ENCODE results near the gene PDE4D. TPM values are rescaled to one million over a fixed set of nuclear protein-coding genes. Genes with fewer than 3 reads are reported as not detected.

PDE4D gene
- total RNA-seq, 1 experiment from 2014 or later, result 2.4 TPM

- Histone ChIP-seq H3K27me3 (ENCODE audit: control insufficient read depth, insufficient read depth, low read length) (no peaks in the 10 kb centered on the region), H3K4me3 (ENCODE audit: low read depth in 2 of 2, low read length in 2 of 2) (no peak overlapping the region), H3K4me1 (ENCODE audit: control insufficient read depth, insufficient read depth, low read length) (no peaks in the 10 kb centered on the region), H3K9me3 (ENCODE audit: control insufficient read depth, insufficient read depth, low read depth, low read length) (no peaks in the 10 kb centered on the region), H3K27ac (ENCODE audit: low read length) (no peak overlapping the region), H3K36me3 (ENCODE audit: control insufficient read depth, insufficient read depth, low read length) (no peaks in the 10 kb centered on the region)
- intact Hi-C loops (cut with micrococcal nuclease; ENCODE audit: unreplicated experiment) (no loop called here), in situ Hi-C loops (cut with HindIII; ENCODE audit: low pct_unique_long_range_greater_than_20kb, low sequenced_read_pairs) (no loop called here)
- no TSS peak for BruUV-seq (replicated peaks)
- POLR2A ChIA-PET, result no interaction called here
- ATAC-seq (no peak), DNase-seq (ENCODE audit: low read depth, low spot score) (no peak)
- TF ChIP-seq REST (IDR thresholded peaks at IDR 0.05; ENCODE audit: insufficient read depth in 1 of 2, low read depth in 2 of 2, low read length in 1 of 2) (no peak), TCF7L2 (IDR thresholded peaks at IDR 0.05; ENCODE audit: low read depth, low read length) (no peak), CTCF (IDR thresholded peaks at IDR 0.05) (no peak), SIN3A (IDR thresholded peaks at IDR 0.05; ENCODE audit: borderline replicate concordance, insufficient read depth, low read depth, low read length) (no peak), POLR2AphosphoS5 (IDR thresholded peaks at IDR 0.05; ENCODE audit: low read depth, low read length) (no peak)
- CTCF ChIA-PET, result no interaction called here
Measured at GRCh38 chr5:59207401-59207800, 686.1 kb downstream of the PDE4D start.

GRCh38 chr5:59206132-59206581 is 687.4 kb downstream of the PDE4D start:
- Histone ChIP-seq H3K4me1 (ENCODE audit: control insufficient read depth, insufficient read depth, low read length) (no peaks in the 10 kb centered on the region), H3K4me3 (ENCODE audit: low read depth in 2 of 2, low read length in 2 of 2) (no peak overlapping the region), H3K36me3 (ENCODE audit: control insufficient read depth, insufficient read depth, low read length) (no peaks in the 10 kb centered on the region), H3K27me3 (ENCODE audit: control insufficient read depth, insufficient read depth, low read length) (no peaks in the 10 kb centered on the region), H3K9me3 (ENCODE audit: control insufficient read depth, insufficient read depth, low read depth, low read length) (no peaks in the 10 kb centered on the region), H3K27ac (ENCODE audit: low read length) (no peak overlapping the region)
- ChIA-PET CTCF (interaction anchor here (0.6 kb wide), 1 partner anchor 41 kb away, joined by 4 read pairs; no protein-coding TSS in a partner anchor), POLR2A (no interaction called here)
- in situ Hi-C loops (cut with HindIII; ENCODE audit: low pct_unique_long_range_greater_than_20kb, low sequenced_read_pairs) (no loop called here), intact Hi-C loops (cut with micrococcal nuclease; ENCODE audit: unreplicated experiment) (no loop called here)
- ATAC-seq, result no peak
- no TSS peak for BruUV-seq (replicated peaks)
- TF ChIP-seq POLR2AphosphoS5 (IDR thresholded peaks at IDR 0.05; ENCODE audit: low read depth, low read length) (no peak), SIN3A (IDR thresholded peaks at IDR 0.05; ENCODE audit: borderline replicate concordance, insufficient read depth, low read depth, low read length) (no peak), CTCF (IDR thresholded peaks at IDR 0.05) (no peak), TCF7L2 (IDR thresholded peaks at IDR 0.05; ENCODE audit: low read depth, low read length) (no peak), REST (IDR thresholded peaks at IDR 0.05; ENCODE audit: insufficient read depth in 1 of 2, low read depth in 2 of 2, low read length in 1 of 2) (no peak)
- DNase-seq (ENCODE audit: low read depth, low spot score), result no peak
